Sciatic nerve (tissue), 2 donors: ENCODE results near the gene NOP16. TPM values are rescaled to one million over a fixed set of nuclear protein-coding genes. Genes with fewer than 3 reads are reported as not detected.

Experiments used
- ATAC-seq: fragments of 200-7000 bp; cut with Tn5 transposase; one replicate; pipeline ENCODE4 v1.9.1; 2020; ENCODE audit warnings: mild to moderate bottlenecking, moderate library complexity
- DNase-seq: peaks from one replicate; pipeline ENCODE4 v3.0.0-alpha.2; 2020; ENCODE audit warnings: low spot score
- intact Hi-C: fragments of 100-400 bp; cut with DNase I; formaldehyde crosslinking; loops from one replicate; pipeline ENCODE4 v1.14.2; 2022
- total RNA-seq: library from RNA; stranded (reverse); fragmentation: NEBNext Ultra II Directional; extraction: Animal tissue kit (Norgen Biotek cat#: 25700); gene quantifications from one replicate; pipeline ENCODE4 v1.2.1, GENCODE V29; 2021
- donor health status: DM: no; HTN: no; CAD: no.
- donor health status: DM: no; HTN: no; CAD: no.

NOP16 gene
- total RNA-seq, 1 donor from 2014 or later = 9.3 TPM

GRCh38 chr5:176391479-176391878 is 3.1 kb upstream of the NOP16 start:
- intact Hi-C loops = no loop called here
- DNase-seq (no peak), ATAC-seq (no peak)

GRCh38 chr5:176389135-176390123 is 1.0 kb upstream of the NOP16 start:
- intact Hi-C loops = no loop called here
- DNase-seq (no peak), ATAC-seq (peak; percentile 44)

DNA sequence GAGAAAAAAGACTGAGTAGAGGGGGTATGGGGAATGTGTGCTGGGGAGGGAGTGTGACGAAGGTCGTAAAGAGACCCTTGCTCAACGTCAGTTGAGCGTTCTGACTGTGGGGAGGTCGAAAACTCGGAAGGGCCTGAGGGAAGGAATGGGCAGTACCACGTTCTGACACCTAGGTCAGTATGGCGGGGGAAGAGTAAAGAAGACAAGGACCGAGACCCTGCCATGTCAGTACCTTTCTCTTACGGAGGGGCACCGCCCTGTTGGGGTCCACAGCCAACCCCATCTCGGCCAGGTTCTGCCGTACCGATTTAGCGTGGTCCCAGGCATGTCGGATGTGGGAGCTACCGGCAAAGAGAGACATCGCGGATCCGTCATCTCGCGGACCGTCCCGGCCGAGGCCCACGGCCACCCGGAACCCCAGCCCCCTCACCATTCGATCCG is 375 bp downstream of the NOP16 start:
- intact Hi-C loops = no loop called here
- ATAC-seq (no peak), DNase-seq (no peak)

GRCh38 chr5:176387384-176387925 is 943 bp downstream of the NOP16 start:
- ATAC-seq (no peak), DNase-seq (no peak)
- intact Hi-C loops = no loop called here

DNA sequence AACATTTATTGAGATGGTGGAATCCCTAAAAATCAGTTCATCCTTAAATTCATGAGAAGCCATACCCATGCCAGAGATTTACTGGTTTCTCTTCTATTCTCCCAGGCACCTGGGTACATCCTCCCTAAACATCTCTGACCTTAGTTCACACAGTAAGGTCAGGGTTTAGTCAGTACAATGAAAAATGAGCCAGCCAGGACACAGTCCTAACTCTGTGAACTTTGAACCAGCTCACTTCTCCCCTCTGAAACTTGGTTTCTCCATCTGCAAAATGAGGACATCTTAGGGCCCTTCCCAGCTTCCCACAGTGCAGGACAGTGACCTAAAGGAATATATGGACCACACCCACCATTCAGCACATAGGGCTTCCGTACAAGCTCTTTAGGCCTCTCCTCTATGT is 1.9 kb downstream of the NOP16 start:
- intact Hi-C loops = no loop called here
- ATAC-seq = no peak
- no peak for DNase-seq

GRCh38 chr5:176384991-176385390 is 3.4 kb downstream of the NOP16 start:
- intact Hi-C loops = no loop called here
- no peak for DNase-seq
- ATAC-seq = no peak

DNA sequence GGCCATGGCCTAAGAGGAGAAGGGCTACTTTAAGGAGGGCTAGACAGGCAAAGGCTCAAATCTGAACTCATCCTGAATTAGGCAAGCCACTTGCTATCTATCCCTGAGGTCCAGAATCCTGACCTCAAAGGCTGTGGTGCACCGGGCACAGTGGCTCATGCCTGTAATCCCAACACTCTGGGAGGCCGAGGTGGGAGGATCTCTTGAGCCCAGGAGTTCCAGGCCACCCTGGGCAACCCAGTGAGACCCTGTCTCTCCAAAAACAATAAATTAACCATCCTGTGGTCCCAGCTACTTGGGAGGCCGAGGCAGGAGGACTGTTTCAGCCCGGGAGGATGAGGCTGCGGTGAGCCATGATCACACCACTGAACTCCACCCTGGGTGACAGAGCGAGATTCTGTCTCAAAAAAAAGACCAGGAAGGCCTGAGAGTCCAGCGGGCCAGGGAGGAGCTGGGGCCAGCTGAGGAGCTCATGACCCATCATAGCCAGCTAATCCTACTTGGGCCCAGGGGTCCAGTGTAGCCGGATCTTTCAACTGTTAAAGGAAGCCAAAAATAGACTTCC is 4.0 kb downstream of the NOP16 start:
- ATAC-seq (no peak), DNase-seq (no peak)
- intact Hi-C loops = no loop called here

- ATAC-seq = no peak
- intact Hi-C loops = no loop called here
- no peak for DNase-seq
Measured at GRCh38 chr5:176383961-176384360, 4.4 kb downstream of the NOP16 start.

- no peak for ATAC-seq
- no peak for DNase-seq
- intact Hi-C loops = no loop called here
Measured at GRCh38 chr5:176383248-176383905, 5.0 kb downstream of the NOP16 start.

GRCh38 chr5:176382721-176383120 is 5.7 kb downstream of the NOP16 start:
- intact Hi-C loops = no loop called here
- no peak for ATAC-seq
- DNase-seq = no peak

DNA sequence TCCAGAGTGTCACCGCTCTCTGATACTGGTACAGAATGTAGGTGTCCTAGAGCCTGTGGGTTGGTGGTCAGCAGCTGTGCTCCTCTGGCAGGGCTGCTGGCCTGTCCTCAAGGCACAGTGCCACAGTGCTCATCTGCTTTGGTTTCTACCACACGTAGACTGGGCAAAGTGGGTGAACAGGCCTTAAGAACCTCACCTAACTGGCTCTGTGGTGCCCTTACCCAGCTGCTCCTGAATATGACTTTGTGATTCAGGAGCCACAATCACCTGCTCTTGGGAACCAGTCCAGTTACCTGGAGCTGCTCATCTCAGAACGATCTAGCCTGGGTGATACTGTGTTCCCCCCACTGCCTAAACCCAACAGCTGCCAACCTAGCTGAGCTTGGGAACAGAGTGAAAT is 6.4 kb downstream of the NOP16 start:
- DNase-seq (no peak), ATAC-seq (no peak)
- intact Hi-C loops = no loop called here

DNA sequence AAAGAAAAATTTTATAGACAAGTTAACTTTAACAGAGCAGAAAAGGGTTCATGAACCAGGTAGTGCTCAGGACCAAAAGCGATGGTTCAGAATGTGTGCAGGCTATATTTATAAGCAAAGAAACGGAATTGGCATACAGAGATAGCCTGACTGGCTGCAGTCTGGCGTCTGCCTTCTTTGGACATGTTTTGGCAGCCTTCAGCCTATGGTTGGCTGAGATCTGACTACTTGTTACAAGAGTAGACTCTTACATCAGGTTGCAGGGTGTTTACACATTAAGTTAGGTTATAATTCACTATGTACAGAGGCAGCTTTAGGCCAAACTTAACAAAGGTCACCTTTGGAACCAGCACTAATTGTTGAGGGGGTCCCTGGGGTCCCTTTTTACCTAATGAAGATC is 7.0 kb downstream of the NOP16 start:
- intact Hi-C loops = no loop called here
- ATAC-seq (peak; percentile 62), DNase-seq (no peak)

DNA sequence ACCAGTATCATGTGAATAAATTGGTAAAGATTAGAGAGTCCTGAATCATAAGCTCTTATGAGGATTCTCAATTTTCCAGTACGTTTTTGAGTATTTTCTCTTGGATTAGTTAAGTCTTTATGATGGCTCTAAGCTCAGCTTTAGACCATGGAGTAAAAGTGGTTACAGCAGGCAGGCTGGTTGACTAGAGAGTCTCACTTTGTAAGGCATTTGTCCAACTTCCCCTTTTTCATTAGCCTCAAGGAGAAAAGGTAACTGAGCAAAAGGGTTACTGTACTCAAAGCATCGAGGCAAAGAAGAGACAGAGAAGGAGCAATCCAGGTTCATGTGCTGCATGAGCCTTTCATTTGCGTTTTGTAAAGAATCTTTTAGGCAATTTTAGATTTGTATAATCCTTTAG is 8.5 kb downstream of the NOP16 start:
- intact Hi-C loops = no loop called here
- no peak for DNase-seq

DNA sequence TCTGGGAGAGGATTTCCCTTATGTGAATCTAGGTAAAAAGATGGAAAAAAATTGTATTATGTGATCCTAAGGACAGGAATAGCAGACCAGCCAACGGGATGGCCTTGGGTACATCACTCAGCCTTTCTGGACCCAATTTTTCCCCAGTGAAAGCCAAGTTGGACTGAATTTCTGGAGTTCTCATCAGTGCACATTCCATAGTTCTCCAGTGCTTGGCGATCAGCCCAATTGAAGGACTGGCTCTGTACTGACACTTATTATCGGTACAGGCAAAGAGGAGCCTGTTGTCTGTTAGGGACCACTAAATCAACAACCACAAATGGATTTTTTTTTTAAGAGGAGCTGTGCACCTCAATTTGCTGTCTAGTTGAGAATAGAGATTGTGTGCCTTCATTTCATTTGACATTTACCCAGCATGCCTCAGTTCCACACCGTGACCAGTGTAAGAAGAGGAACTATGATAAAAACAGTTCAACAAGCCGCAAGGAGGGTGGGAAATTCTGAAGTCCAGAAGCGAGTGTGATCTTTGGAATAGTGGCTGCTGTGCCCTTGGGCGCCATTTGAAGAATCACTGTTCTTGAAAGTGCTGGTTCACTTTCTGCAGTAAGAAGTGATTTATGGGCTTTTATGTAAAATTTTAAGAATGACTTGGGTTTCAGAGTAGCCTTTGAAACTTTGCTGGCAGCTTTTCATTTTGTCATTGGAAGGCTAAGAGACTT is 15.1 kb downstream of the NOP16 start:
- intact Hi-C loops = no loop called here
- DNase-seq (no peak), ATAC-seq (peak; percentile 74)

More for the DNA sequence above, 8.5 kb downstream of the NOP16 start:
- no peak for ATAC-seq

DNA sequence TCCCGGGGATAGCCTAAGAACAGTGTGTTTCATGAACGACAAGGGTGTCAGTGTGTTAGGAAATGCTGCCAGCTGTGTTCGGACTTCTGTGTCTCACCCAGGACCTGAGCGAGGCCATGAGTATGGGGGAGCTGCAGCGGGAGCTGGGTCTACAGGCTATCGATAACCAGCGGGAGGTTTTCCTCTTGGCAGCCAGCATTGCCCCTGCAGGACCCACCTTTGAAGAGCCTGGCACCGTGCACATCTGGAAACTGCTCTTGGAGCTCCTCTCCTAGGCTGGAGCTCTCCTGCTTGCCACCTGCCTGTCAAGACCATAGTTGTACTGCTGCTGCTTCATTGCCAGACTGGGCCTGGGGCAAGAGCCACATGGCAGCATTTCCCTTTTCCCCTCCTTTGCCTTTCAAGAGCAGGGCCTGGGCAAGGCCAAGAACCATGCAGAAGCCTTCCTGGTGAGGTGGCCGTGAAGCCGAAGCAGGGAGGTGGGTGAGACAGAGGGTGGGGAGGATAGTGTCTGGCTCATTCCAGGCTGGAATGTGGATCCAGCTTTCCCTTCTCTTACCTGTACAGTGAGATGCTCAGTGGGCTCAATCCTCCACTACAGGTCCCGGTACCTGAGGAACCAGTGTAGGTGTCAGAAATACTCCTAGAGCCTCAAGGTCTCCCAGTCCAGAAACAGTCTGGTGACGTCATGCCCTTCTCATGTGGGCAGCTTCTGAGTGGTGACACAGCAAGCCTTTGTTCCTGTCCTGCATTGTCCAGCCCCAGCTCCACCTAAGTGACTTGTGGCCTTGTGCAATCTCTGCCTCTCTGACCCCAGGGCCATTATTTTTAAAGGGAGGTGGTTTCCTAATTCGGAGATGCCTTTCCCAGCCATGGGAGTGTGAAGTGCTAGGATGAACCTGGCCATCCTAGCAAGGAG is 16.5 kb downstream of the NOP16 start:
- DNase-seq (no peak), ATAC-seq (peak; percentile 31)

GRCh38 chr5:176369934-176370711 is 18.3 kb downstream of the NOP16 start:
- intact Hi-C loops = no loop called here
- ATAC-seq (no peak), DNase-seq (no peak)

More for the DNA sequence above, 16.5 kb downstream of the NOP16 start:
- intact Hi-C loops = no loop called here

GRCh38 chr5:176368726-176369125 is 19.7 kb downstream of the NOP16 start:
- intact Hi-C loops = no loop called here
- DNase-seq = no peak
- no peak for ATAC-seq
